Bone marrow (tissue), 2 donors: Measurements from ENCODE around the gene SHC3.

Experiments used
- DNase-seq, 2 donors: peaks; one replicate each; lab custom pipeline; 2025; lab: John Stamatoyannopoulos, UW

SHC3 gene

DNA sequence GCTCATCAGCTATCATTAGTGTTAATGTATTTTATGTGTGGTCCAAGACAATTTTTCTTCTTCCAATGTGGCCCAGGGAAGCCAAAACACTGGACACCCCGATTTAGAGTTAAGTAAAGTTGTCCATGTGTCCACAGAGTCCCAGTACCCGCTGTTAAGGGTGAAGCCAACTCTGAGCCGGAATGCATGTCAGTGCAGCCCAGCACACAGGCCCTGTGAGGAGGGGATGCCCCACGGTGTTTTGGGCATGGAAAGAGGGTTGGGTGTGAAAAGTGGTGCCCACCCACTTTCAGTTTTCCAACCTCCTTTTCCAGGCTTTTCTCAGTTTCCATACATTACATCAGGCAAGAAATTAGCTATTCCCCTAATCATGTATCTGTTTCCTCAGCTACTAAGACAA is 24.4 kb downstream of the SHC3 start:
- no peak for DNase-seq

DNA sequence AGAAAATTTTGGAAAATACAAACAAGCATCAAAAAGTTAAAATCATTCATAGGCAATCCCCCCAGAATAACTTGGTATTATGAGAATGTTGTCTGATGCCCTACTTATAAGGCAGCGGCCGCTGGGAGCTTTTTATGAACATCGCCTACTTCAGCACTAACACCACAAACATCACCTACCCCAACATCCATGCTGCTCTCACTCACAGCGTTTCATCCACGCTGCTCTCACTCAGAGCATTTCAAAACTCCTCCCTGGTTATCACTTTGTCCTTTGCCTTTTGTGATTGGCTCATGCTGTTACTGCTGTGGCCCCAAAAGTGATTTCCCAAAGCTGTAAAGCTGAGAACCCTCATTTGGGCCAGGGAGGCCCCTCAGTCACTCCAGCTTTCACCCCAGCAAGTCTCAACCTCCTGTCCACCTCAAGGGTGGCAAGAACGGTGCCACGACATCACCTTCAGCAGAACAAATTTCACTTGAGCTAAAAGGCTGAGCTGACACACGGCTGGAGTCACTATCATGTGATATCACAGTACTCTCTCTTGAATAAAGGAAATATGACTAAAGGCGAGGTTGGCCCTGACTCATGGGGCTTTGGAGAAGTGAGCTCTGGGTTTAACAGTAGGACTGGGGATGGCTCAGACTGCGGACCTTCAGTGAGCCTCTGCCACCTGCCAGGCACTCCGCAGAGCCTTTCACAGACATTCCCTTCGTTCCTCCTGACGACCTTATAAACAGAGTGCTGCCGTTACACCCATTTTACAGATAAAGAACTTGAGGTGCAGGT is 25.2 kb downstream of the SHC3 start:
- DNase-seq = peak; percentile 7 to 17

GRCh38 chr9:89149726-89150125 is 28.9 kb downstream of the SHC3 start:
- no peak for DNase-seq

GRCh38 chr9:89145097-89145496 is 33.5 kb downstream of the SHC3 start:
- DNase-seq = no peak

GRCh38 chr9:89144238-89144637 is 34.4 kb downstream of the SHC3 start:
- no peak for DNase-seq

GRCh38 chr9:89143266-89143665 is 35.4 kb downstream of the SHC3 start:
- DNase-seq = no peak

GRCh38 chr9:89139455-89139854 is 39.2 kb downstream of the SHC3 start:
- no peak for DNase-seq

DNA sequence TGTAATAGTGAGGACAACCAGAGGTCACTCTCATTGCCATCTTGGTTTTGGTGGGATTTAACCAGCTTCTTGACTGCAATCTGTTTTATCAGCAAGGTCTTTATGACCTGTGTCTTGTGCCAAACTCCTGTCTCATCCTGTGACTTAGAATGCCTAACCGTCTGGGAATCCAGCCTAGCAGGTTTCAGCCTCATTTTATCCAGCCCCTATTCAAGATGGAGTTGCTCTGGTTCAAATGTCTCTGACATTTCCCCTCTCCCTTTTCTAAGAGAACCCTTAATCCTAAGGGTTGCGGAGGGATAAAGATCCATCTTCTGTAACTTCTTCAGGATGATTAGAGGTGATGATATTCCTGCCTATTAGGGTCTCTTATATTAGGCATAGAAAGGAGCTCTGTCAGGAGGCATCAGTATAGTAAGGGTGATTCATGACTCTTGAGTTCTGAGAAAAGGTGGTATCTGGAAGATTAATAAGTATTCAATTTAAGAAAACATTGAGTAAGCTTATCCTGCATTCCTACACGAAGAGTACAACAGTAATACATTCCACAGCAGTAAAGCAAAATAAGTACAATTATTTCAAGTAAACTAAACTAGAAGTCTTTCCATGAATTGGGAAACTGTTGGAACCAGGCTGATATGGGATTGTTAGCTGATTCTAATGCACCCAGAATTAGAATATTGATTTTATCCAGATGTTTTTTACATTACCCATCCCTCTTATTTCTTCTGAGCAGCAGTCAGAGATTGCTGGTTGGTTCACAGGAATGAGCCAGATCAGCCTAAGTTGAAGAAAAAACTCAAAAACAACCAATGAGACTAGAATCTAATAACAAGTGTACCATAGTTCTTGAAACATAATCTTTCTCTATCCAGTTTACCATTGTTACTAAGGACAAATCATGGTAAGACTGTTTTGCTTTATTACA is 39.9 kb downstream of the SHC3 start:
- DNase-seq = no peak

GRCh38 chr9:89137542-89138462 is 40.8 kb downstream of the SHC3 start:
- no peak for DNase-seq

DNA sequence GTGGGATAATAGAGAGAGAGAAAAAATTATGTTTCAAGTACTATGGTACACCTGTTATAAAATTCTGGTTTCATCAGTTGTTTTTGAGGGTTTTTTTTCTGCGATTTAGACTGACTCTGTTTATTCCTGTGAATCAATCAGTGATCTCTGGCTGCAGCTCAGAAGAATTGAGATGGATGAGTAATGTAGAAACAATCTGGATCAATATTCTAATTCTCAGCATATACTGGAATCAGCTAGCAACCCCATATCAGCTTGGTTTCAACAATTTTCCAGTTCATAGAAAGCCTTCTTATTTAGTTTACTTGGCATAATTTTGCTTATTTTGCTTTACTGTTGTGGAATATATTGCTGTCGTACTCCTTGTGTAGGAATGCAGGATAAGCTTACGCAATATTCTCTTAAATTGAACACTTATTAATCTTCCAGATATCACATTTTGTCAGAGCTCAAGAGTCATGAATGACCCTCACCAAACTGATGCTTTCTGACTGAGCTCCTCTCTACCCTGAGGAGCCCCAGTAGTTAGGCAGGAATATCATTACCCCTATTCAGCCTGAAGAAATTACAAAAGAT is 42.9 kb downstream of the SHC3 start:
- DNase-seq = no peak

DNA sequence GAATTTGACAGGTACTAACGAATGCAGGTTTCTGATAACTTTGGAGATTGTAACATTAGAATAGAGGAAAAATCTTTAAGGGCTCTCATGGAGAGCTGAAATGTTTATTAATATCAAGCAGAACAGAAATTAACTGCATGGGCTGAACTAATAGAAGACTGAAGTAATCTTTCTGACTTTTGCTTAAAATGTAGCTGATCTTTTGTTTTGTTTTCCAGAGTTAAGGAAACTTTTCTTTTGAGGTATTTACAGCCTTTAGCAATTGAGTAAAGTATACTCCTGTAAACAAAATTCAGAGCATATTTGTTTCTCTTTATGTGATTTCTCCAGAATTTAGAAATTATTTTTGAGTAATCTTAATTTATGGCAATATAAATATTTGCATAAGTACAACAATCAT is 43.9 kb downstream of the SHC3 start:
- no peak for DNase-seq

GRCh38 chr9:89122949-89123348 is 55.7 kb downstream of the SHC3 start:
- DNase-seq = no peak

- DNase-seq = no peak
Observed at GRCh38 chr9:89120704-89121103, 57.9 kb downstream of the SHC3 start.

GRCh38 chr9:89116805-89117192 is 61.8 kb downstream of the SHC3 start:
- DNase-seq = no peak

- DNase-seq = no peak
Observed at GRCh38 chr9:89116064-89116804, 62.4 kb downstream of the SHC3 start.

- DNase-seq = no peak
Observed at GRCh38 chr9:89115426-89115825, 63.2 kb downstream of the SHC3 start.

GRCh38 chr9:89114741-89115140 is 63.9 kb downstream of the SHC3 start:
- no peak for DNase-seq

DNA sequence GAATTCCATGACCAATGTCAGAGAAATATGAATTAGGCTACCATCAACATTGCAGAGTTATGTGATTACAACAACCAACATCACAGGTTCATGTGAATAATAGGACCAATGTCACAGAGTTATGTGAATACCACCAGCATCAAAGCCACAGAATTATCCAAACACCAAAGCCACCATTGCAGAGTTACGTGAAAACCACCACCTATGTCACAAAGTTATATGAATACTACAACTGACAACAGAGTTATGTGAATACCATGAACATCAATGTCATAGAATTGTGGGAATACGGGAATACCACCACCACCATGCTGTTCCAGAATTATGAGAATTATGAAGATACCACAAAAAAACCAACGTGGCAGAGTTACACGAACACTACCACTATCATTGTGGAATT is 64.8 kb downstream of the SHC3 start:
- DNase-seq = no peak

GRCh38 chr9:89112243-89112642 is 66.4 kb downstream of the SHC3 start:
- no peak for DNase-seq

DNA sequence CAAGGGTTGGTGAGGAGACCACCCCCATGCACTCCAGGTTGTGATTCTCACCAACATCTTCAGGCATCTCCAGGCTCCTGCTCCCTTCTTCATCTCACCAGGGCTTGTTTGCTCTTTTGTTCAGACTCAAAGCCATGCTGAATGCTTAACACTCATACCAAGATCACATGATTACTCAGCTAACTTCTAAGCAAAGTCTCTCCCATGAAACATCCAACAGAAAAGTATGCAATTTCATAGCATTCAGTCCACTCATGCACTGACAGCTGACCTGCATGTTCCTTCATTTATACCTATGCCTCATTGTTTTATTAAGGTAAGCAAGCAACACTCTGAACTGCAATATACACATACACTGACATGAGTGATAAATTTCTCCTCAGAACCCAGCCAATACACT is 69.0 kb downstream of the SHC3 start:
- no peak for DNase-seq

GRCh38 chr9:89107406-89107805 is 71.2 kb downstream of the SHC3 start:
- no peak for DNase-seq
